Prostate gland (tissue), 2 donors: ENCODE data around the gene NAIF1. TPM values are rescaled to one million over a fixed set of nuclear protein-coding genes. Genes with fewer than 3 reads are reported as not detected.

ENCODE experiments used
- DNase-seq: peaks from one replicate; pipeline ENCODE4 v3.0.0-alpha.2; 2019; ENCODE audit warnings: low spot score
- H3K27ac ChIP-seq, 2 donors: fragments of 200-600 bp; sonication (generic); 2 replicates each; pipeline ENCODE4 v1.5.1; 2017 to 2019
- H3K27me3 ChIP-seq: fragments of 200-600 bp; sonication (generic); replicated peaks from 2 replicates; pipeline ENCODE4 v1.5.1; 2019; ENCODE audit not compliant: insufficient read depth
- H3K36me3 ChIP-seq, 2 donors: fragments of 200-600 bp; sonication (generic); 1 replicate in 1 of 2; 2 replicates in 1 of 2; pipeline versions ENCODE4 v1.5.1 to v1.8.1; 2017 to 2019
- H3K4me1 ChIP-seq: fragments of 200-600 bp; sonication (generic); replicated peaks from 2 replicates; pipeline ENCODE4 v1.5.1; 2019
- H3K4me3 ChIP-seq, 2 donors: fragments of 200-600 bp; sonication (generic); 2 replicates each; pipeline ENCODE4 v1.5.1; 2017 to 2019
- H3K9me3 ChIP-seq: fragments of 200-600 bp; sonication (generic); 2 replicates; pipeline ENCODE4 v1.5.1; 2017
- CTCF ChIP-seq, 4 experiments: fragments of 200-600 bp in 2 of 4; fragments of 450-650 bp in 2 of 4; sonication (generic) in 2 of 4; IDR thresholded peaks; 1 replicate in 3 of 4; 2 replicates in 1 of 4; pipeline ENCODE4 v1.5.1; 2016 to 2019; ENCODE audit warnings: antibody characterized with exemption in 4 of 4, mild to moderate bottlenecking in 2 of 4, moderate library complexity in 2 of 4
- POLR2A ChIP-seq: fragments of 450-650 bp; IDR thresholded peaks from one replicate; pipeline ENCODE4 v1.6.1; 2016; ENCODE audit warnings: antibody characterized with exemption, mild to moderate bottlenecking
- POLR2AphosphoS5 ChIP-seq: sonication (generic); formaldehyde crosslinking; IDR thresholded peaks from one replicate; pipeline ENCODE4 v1.6.1; 2017; ENCODE audit warnings: antibody characterized with exemption
- WGBS: methylation state at CpG from one replicate; pipeline ENCODE4 v1.1.5; 2018; 5-methylcytosine and 5-hydroxymethylcytosine counted together
- intact Hi-C: fragments of 100-400 bp; cut with DNase I; formaldehyde crosslinking; loops from one replicate; pipeline ENCODE4 v1.14.2; 2022
- total RNA-seq, 2 donors: library from RNA; depleted of rRNA; stranded (reverse); fragments of >200 nt; gene quantifications; one replicate each; pipeline ENCODE4 v1.1.0, GENCODE V29; 2016

NAIF1 gene
- total RNA-seq, 2 donors from 2014 or later = 12.3 to 12.6 TPM

GRCh38 chr9:128085943-128086342 lies 18.8 kb upstream of the NAIF1 start:
- no peak for TF ChIP-seq POLR2A
- TF ChIP-seq CTCF (IDR thresholded peaks at IDR 0.05) = no peak
- no peak for TF ChIP-seq POLR2AphosphoS5
- H3K4me3 ChIP-seq = no peak overlapping the region
- no peak overlapping the region for H3K27ac ChIP-seq
- intact Hi-C loops = no loop called here
- no peaks in the 10 kb centered on the region for H3K36me3 ChIP-seq
- H3K27me3 ChIP-seq = no peaks in the 10 kb centered on the region
- WGBS = 89% methylated on average over 4 of the region's 4 CpGs
- H3K9me3 ChIP-seq = no peaks in the 10 kb centered on the region
- no peak for DNase-seq
- H3K4me1 ChIP-seq = peaks cover 1% of the 10 kb centered on the region

- intact Hi-C loops = no loop called here
- H3K4me3 ChIP-seq = no peak overlapping the region
- H3K36me3 ChIP-seq = no peaks in the 10 kb centered on the region
- no peaks in the 10 kb centered on the region for H3K27me3 ChIP-seq
- H3K27ac ChIP-seq = no peak overlapping the region
- WGBS = 79% methylated on average over 4 of the region's 4 CpGs
- no peak for DNase-seq
- peaks cover 8% of the 10 kb centered on the region for H3K4me1 ChIP-seq
- TF ChIP-seq POLR2A (no peak), POLR2AphosphoS5 (no peak), CTCF (IDR thresholded peaks at IDR 0.05) (no peak)
- no peaks in the 10 kb centered on the region for H3K9me3 ChIP-seq
Measured at GRCh38 chr9:128084746-128085145, 17.6 kb upstream of the NAIF1 start.

- WGBS = 25% methylated on average over 7 of the region's 7 CpGs
Measured at GRCh38 chr9:128082151-128082550, 15.0 kb upstream of the NAIF1 start.

GRCh38 chr9:128081056-128081455 lies 13.9 kb upstream of the NAIF1 start:
- no peak overlapping the region for H3K4me3 ChIP-seq
- peak overlapping the region; percentile 67 for H3K27ac ChIP-seq
- no peaks in the 10 kb centered on the region for H3K9me3 ChIP-seq
- TF ChIP-seq POLR2A (no peak), POLR2AphosphoS5 (no peak), CTCF (IDR thresholded peaks at IDR 0.05) (no peak)
- H3K4me1 ChIP-seq = peaks cover 19% of the 10 kb centered on the region
- no peak for DNase-seq
- WGBS = 43% methylated on average over 3 of the region's 3 CpGs
- H3K36me3 ChIP-seq = no peaks in the 10 kb centered on the region
- intact Hi-C loops = no loop called here
- H3K27me3 ChIP-seq = no peaks in the 10 kb centered on the region

More at GRCh38 chr9:128082151-128082550, 15.0 kb upstream of the NAIF1 start:
- Histone ChIP-seq H3K36me3 (no peaks in the 10 kb centered on the region), H3K4me3 (no peak overlapping the region), H3K9me3 (no peaks in the 10 kb centered on the region), H3K4me1 (peaks cover 19% of the 10 kb centered on the region), H3K27me3 (no peaks in the 10 kb centered on the region), H3K27ac (peak overlapping the region; percentile 67)
- intact Hi-C loops = no loop called here
- TF ChIP-seq POLR2AphosphoS5 (peak; percentile 67), CTCF (IDR thresholded peaks at IDR 0.05) (no peak)
- peak; percentile 42 for DNase-seq

GRCh38 chr9:128080206-128080605 lies 13.1 kb upstream of the NAIF1 start:
- intact Hi-C loops = no loop called here
- no peak for DNase-seq

More at GRCh38 chr9:128080206-128080605, 13.1 kb upstream of the NAIF1 start:
- no peaks in the 10 kb centered on the region for H3K27me3 ChIP-seq
- H3K4me3 ChIP-seq = no peak overlapping the region
- peaks cover 19% of the 10 kb centered on the region for H3K4me1 ChIP-seq
- TF ChIP-seq POLR2AphosphoS5 (no peak), POLR2A (no peak), CTCF (IDR thresholded peaks at IDR 0.05) (no peak)
- WGBS = 94% methylated on average over 5 of the region's 5 CpGs
- no peaks in the 10 kb centered on the region for H3K36me3 ChIP-seq
- peak overlapping the region in 1 of 2 donors; percentile 67 for H3K27ac ChIP-seq
- H3K9me3 ChIP-seq = no peaks in the 10 kb centered on the region
